ENCODE data around the gene TRUB2. TPM values are rescaled to one million over a fixed set of nuclear protein-coding genes. Genes with fewer than 3 reads are reported as not detected.
"Not testable (repeated sequence)": the region's sequence is repeated elsewhere in the genome, so short reads cannot be mapped to it uniquely, and the experiment has no call there.

The TRUB2 gene
- polyA plus RNA-seq, 1 donor, result 23.5 TPM

GRCh38 chr9:128340691-128341434 is 18.6 kb upstream of the TRUB2 start:
- DNase-seq, result no peak

DNA sequence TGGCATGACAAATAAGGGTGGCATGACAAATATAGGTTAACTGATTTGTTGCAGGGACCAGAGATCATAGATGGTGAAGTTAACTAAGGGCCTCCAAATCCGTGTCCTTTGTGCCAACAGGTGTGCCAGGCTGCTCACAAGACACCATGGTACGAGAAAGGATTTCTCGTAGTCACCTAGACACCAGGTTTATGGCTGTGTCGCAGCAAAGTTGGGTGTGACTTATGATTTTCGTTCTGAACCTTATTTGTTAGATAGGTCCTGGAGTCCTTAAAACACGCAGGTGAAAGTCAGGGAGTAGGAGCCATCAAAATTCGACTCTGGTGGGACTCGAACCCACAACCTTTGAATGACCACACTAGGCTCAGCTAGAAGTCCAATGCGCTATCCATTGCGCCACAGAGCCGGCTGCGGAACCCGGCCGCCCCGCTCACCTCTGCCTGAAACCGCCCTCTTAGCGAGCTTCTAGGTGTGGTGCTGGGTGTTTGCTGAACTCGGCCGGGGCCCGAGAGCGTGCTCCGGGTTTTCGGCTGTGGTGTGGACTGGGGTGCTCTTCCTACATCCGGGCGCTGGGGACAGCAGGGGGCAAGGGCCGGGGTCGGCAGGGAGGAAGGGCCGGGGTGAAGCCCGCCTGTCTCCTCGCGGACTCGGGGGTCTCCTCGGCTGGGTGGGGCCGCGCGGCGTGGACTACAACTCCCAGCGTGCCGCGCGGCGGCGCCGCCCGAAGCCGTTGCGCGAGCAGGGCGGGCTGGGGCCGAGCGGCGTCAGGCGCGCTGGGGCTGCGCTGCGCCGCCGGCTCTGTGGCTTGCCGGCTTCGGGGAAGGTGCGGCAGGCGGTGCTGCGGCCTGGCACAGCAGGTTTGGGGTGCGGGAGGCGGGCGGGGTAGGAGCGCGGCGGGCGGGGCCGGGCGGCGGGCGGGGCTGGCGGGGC is 17.8 kb upstream of the TRUB2 start, which contains the start of gene SLC27A4:
TSS of gene SLC27A4 (plus strand) at position 767 of the 930 bp plus-strand sequence. CDS start 2,606 bp downstream, outside the sequence.
- peak; percentile 81 for DNase-seq

- DNase-seq, result not testable (repeated sequence)
Measured at GRCh38 chr9:128338852-128339614, 16.8 kb upstream of the TRUB2 start.

GRCh38 chr9:128337936-128338335 is 15.7 kb upstream of the TRUB2 start:
- no peak for DNase-seq

- DNase-seq, result no peak
Measured at GRCh38 chr9:128335914-128336313, 13.7 kb upstream of the TRUB2 start.

DNA sequence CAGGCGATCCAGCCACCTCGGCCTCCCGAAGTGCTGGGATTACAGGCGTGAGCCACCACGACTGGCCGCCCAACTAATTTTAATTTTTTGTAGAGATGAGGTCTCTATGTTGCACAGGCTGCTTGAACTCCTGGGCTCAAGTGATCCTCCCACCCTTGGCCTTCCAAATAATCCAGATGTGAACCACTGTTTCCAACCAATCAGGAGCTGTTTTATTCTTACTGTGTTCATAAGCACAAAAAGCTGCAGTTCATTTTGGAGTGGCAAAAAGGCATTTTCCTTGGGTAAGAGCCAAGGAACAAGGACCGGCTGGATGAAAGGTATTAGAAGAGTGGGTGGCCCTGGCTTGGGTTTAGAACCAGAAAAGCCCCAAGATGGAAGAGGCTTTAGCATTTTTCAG is 12.9 kb upstream of the TRUB2 start:
- DNase-seq, result no peak

- no peak for DNase-seq
Measured at GRCh38 chr9:128333451-128333869, 11.2 kb upstream of the TRUB2 start.

DNA sequence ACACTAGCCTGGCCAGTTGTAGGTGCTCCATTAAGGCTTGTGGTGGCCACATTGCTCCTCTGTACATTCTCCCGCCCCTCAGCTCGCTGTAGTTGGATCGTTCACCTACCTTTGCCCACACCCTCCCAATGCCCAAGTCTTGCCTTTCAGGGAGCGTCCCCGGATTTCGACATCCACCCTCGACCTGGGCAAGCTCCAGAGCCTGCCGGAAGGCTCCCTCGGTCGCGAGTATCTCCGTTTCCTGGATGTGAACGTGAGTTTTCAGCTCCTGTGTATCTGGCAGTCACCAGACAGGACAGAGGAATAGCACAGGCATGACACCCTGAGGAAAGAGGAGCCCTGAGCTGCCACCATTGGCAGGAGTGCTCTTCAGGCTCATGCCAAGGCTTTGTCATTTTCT is 3.4 kb upstream of the TRUB2 start:
- DNase-seq, result no peak

- DNase-seq, result no peak
Measured at GRCh38 chr9:128324401-128324800, 2.2 kb upstream of the TRUB2 start.

- no peak for DNase-seq
Measured at GRCh38 chr9:128323791-128324190, 1.5 kb upstream of the TRUB2 start.

DNA sequence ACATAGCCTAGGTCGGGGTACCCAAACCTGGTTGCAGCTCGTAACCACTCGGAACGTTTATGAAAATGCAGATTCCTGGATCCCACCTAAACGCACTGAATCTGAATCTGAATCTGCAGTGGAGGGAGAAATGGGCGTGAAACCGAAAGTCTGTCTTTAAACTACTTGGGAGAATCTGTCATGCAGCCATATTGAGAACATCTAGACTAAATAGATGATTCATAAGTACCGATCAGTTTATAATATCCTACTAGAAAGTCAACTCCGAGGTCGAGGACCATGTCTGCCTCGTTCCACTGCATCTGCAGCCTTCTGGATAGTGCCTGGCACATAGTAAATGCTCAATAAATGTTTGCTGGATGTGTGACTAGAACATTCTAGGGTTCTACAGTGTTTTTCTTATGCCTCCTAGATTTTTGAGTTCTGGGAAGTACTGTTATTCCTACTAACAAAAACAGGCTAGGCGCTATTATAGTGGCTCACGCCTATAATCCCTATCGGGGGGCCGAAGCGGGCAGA is 1.0 kb upstream of the TRUB2 start:
- no peak for DNase-seq

DNA sequence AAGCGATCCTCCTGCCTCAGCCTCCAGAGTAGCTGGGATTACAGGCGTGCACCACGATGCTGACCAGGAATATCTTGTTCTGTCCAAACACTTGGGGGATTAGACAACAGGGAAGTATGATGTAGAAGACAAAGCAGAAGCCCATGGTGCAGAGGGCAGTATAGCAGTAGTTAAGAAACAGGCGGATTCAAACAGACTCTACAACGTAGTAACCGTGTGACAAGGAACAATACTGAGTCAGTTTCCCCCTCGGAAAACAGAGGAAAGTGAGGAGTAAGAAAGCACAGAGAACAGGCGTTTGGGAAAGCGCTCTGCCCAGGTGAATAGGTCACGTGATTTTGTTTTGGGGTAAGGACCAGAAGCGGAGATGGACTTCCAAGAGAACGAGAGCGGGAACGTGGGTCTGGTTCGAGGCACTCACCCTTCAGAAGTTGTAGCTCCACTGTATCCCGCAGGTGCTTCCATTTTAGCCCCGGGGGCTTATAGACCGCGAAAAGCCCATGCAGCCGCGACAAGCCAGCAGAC is 306 bp downstream of the TRUB2 start:
- no peak for DNase-seq

DNA sequence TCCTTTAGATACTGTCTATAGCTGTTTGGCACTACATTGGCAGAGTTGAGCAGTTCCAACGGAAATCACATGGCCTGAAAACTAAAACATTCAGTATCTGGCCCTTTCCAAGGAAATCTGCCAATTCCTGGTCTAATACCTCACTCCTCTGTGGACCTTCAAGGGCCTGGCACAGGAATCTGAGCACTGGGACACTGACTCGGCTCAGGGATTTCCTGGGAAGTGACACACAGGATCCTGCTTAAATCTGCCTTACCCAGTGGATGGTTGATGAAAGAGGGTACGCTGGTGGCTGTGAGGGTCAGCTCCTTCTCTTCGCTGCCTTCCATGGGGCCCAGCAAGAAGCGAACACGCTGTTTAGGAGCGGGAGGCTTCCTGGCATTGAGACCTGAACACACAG is 904 bp downstream of the TRUB2 start:
- DNase-seq, result no peak

- no peak for DNase-seq
Measured at GRCh38 chr9:128317629-128318028, 4.6 kb downstream of the TRUB2 start.

DNA sequence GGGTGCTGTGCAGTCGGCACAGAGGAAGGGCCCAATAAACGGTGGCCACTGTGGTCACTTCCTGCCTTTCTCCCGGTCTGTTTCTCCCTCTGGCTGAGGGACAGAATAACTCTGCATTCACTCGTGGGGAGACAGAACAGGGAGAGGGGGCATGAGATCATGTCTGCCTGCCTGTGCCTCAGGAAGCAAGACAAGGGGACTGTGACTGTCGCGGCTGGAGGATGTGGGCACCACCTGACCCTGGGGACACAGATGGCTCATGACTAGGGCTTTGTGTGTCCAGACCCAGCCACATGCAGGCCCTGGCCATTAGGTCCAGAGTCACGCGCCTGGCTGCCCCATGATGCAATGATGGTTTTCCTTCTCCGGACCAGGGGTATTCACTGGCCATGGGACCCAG is 5.8 kb downstream of the TRUB2 start:
- no peak for DNase-seq

DNA sequence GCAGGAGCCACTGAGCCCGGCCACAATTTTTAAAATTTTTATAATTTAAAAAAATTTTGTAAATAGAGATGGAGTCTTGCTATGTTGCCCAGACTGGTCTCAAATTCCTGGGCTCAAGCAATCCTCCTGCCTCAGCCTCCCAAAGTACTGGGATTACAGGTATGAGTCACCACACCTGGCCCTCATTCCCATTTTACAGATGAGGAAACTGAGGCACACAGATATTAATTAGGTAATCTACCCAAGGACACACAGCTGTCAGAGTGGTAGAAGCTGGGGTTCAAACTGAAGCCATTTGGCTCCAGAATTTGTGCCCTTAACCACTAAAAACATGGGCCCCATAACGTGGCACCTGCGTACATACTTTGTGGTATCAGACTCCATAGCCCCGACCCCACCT is 7.5 kb downstream of the TRUB2 start:
- DNase-seq, result no peak

DNA sequence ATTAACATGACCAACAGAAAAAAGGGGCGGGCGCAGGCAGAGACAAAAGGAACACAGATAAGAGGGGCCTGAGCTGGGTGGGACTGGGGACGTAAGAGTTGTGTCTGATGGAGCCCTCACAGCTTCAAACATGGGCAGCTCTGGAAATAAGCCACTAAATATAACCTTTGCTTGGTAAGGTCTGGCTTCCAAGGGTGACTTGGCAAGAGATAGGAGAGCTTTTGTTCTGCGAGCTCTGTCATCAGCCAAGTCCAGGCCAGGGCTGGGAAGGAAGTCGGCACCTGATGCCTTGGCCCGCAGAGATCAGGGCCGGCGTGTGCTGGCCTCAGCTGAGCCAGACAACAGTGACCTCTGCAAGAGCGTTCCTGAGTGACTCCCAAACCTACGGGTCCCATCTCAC is 11.8 kb downstream of the TRUB2 start:
- no peak for DNase-seq

- no peak for DNase-seq
Measured at GRCh38 chr9:128309551-128309950, 12.7 kb downstream of the TRUB2 start.

GRCh38 chr9:128304971-128305288 is 17.3 kb downstream of the TRUB2 start:
- DNase-seq, result no peak

DNA sequence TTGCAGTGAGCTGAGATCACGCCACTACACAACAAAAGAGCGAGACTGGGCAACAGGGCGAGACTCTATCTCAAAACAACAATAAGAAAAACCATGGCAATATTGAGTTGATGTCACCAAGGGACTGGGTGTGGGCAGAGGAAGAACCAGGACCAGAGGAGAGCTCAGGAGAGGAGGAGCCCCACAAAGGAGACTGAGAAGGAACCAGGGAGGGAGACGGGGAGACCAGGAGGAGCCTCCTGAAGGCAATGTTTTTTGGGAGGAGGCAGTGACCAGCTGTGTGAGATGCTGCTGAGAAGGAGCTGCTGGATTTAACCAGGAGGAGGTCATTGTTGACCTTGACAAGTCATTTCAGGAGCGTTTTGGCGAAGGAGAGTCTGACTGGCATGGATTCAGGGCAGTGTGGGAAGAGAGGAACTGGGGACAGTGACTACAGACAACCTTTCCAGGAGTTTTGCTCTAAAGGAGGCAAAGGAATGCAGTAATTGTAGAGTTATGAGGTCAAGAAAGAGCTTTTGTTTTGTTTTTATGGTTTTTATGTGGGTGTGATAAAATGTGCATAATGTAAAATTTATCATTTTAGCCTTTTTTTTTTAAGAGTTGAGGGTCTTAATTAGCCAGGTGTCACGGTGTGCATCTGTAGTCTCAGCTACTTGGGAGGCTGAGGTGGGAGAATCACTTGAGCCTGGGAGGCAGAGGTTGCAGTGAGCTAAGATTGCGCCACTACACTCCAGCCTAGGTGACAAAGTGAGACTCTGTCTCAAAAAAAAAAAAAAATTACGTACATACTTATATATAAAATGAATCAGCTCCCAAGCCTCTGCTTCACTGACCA is 17.9 kb downstream of the TRUB2 start:
- DNase-seq, result no peak

Data from hindlimb muscle (tissue), 1 donor.